HEK293T (cell line): ENCODE measurements around the gene KAT7.

Experiments
- CTBP1 ChIP-seq: fragments of 450-650 bp; IDR thresholded peaks from 2 replicates; pipeline ENCODE4 v1.6.1; 2016; ENCODE audit warnings: borderline replicate concordance
- FOXA1 ChIP-seq: fragments of 450-650 bp; IDR thresholded peaks from 2 replicates; pipeline ENCODE4 v1.6.1; 2016; ENCODE audit warnings: mild to moderate bottlenecking
- FOXK2 ChIP-seq: fragments of 450-650 bp; IDR thresholded peaks from 2 replicates; pipeline ENCODE4 v1.6.1; 2016; ENCODE audit warnings: mild to moderate bottlenecking
- HDGF ChIP-seq: fragments of 450-650 bp; IDR thresholded peaks from 2 replicates; pipeline ENCODE4 v1.6.1; 2017; ENCODE audit warnings: antibody characterized with exemption, borderline replicate concordance
- PKNOX1 ChIP-seq: fragments of 450-650 bp; IDR thresholded peaks from 2 replicates; pipeline ENCODE4 v1.6.1; 2016
- SP1 ChIP-seq: fragments of 450-650 bp; IDR thresholded peaks from 2 replicates; pipeline ENCODE4 v1.6.1; 2017
- SUZ12 ChIP-seq: fragments of 450-650 bp; IDR thresholded peaks from 2 replicates; pipeline ENCODE4 v1.6.1; 2016; ENCODE audit warnings: mild to moderate bottlenecking

- TF ChIP-seq FOXA1, result no peak
- no peak for TF ChIP-seq SP1
- TF ChIP-seq PKNOX1, result no peak
- TF ChIP-seq SUZ12, result no peak
- no peak for TF ChIP-seq CTBP1
- TF ChIP-seq FOXK2, result no peak
- no peak for TF ChIP-seq HDGF
These were observed 71.8 kb downstream of the KAT7 start for GRCh38 chr17:49859991-49860953.
